IMR-90 (cell line): ENCODE data around the gene TRIP6. TPM values are rescaled to one million over a fixed set of nuclear protein-coding genes. Genes with fewer than 3 reads are reported as not detected.

ENCODE experiments used
- ATAC-seq: fragments of 200-7000 bp; cut with Tn5 transposase; 2 replicates; pipeline ENCODE4 v1.9.1; 2020; ENCODE audit warnings: low read depth, mild to moderate bottlenecking, moderate library complexity
- BruUV-seq: library from RNA; stranded (reverse); fragments of 400-500 nt; replicated peaks from 2 replicates; lab custom pipeline; 2021; lab: Mats Ljungman, UMichigan
- CTCF ChIA-PET: fragments of 300-600 bp; formaldehyde crosslinking; extraction: SDS; loops from one replicate; lab custom pipeline; 2021; ENCODE audit warnings: antibody characterized with exemption; lab: Yijun Ruan, JAX
- POLR2A ChIA-PET: fragments of 300-600 bp; sonication (Branson Sonifier 250); formaldehyde crosslinking; loops from one replicate; lab custom pipeline; 2022; ENCODE audit warnings: antibody characterized with exemption; ENCODE audit not compliant: unreplicated experiment; lab: Charles Lee
- DNase-seq: peaks from one replicate; pipeline ENCODE4 v3.0.0; 2013
- H2AFZ ChIP-seq: replicated peaks from 2 replicates; pipeline ENCODE3; 2013; ENCODE audit warnings: low read length, mild to moderate bottlenecking; ENCODE audit not compliant: poor library complexity
- H2AK5ac ChIP-seq: 2 replicates; pipeline ENCODE4 v1.6.1; 2013; ENCODE audit warnings: low read depth, low read length, inconsistent platforms
- H2AK9ac ChIP-seq: replicated peaks from 2 replicates; pipeline ENCODE3; 2013; ENCODE audit warnings: mild to moderate bottlenecking, low read depth, low read length, moderate library complexity; ENCODE audit not compliant: poor library complexity
- H2BK120ac ChIP-seq: 2 replicates; pipeline ENCODE4 v1.6.1; 2013; ENCODE audit warnings: low read depth, low read length, inconsistent platforms
- H2BK15ac ChIP-seq: 3 replicates; pipeline ENCODE4 v1.6.1; 2013; ENCODE audit warnings: low read depth, low read length, inconsistent platforms
- H2BK20ac ChIP-seq: 2 replicates; pipeline ENCODE4 v1.6.1; 2013; ENCODE audit warnings: low read depth, mild to moderate bottlenecking, inconsistent platforms, low read length, moderate library complexity
- H2BK5ac ChIP-seq: 2 replicates; pipeline ENCODE4 v1.6.1; 2013; ENCODE audit warnings: mild to moderate bottlenecking, low read depth, low read length, inconsistent platforms; ENCODE audit not compliant: poor library complexity, severe bottlenecking
- H3K14ac ChIP-seq: replicated peaks from 2 replicates; pipeline ENCODE4 v1.6.1; 2013; ENCODE audit warnings: low read depth, low read length, inconsistent platforms
- H3K18ac ChIP-seq: 2 replicates; pipeline ENCODE4 v1.6.1; 2013; ENCODE audit warnings: low read depth, low read length, control low read depth
- H3K23ac ChIP-seq: 2 replicates; pipeline ENCODE4 v1.6.1; 2013; ENCODE audit warnings: low read depth, low read length, inconsistent platforms
- H3K27ac ChIP-seq: 2 replicates; pipeline ENCODE4 v1.5.1; 2013; ENCODE audit warnings: mild to moderate bottlenecking, control low read depth, low read length; ENCODE audit not compliant: insufficient read depth
- H3K27me3 ChIP-seq: 2 replicates; pipeline ENCODE4 v1.6.1; 2013; ENCODE audit warnings: low read length; ENCODE audit not compliant: control insufficient read depth, insufficient read depth
- H3K36me3 ChIP-seq: 2 replicates; pipeline ENCODE4 v1.6.1; 2013; ENCODE audit warnings: low read length, mixed read lengths; ENCODE audit not compliant: control insufficient read depth, insufficient read depth
- H3K4ac ChIP-seq: 2 replicates; pipeline ENCODE4 v1.6.1; 2013; ENCODE audit warnings: low read depth, low read length, inconsistent platforms
- H3K4me1 ChIP-seq: 2 replicates; pipeline ENCODE4 v1.6.1; 2013; ENCODE audit warnings: low read length, mixed read lengths; ENCODE audit not compliant: control insufficient read depth, insufficient read depth
- H3K4me2 ChIP-seq: 2 replicates; pipeline ENCODE4 v1.6.1; 2013; ENCODE audit warnings: low read depth, mild to moderate bottlenecking, control low read depth, low read length, moderate library complexity
- H3K4me3 ChIP-seq: 2 replicates; pipeline ENCODE4 v1.5.1; 2013; ENCODE audit warnings: low read depth, mild to moderate bottlenecking, control low read depth, low read length, moderate library complexity; ENCODE audit not compliant: insufficient read depth
- H3K56ac ChIP-seq: 2 replicates; pipeline ENCODE4 v1.6.1; 2013; ENCODE audit warnings: low read length, inconsistent platforms; ENCODE audit not compliant: insufficient read depth; ENCODE audit errors: extremely low read depth
- H3K79me1 ChIP-seq, 2 experiments: 2 replicates each; pipeline ENCODE4 v1.6.1; 2013; ENCODE audit warnings: low read length in 2 of 2, inconsistent platforms in 1 of 2, low read depth in 1 of 2
- H3K9ac ChIP-seq: 2 replicates; pipeline ENCODE4 v1.6.1; 2013; ENCODE audit warnings: low read depth, low read length, control low read depth
- H3K9me1 ChIP-seq: 2 replicates; pipeline ENCODE4 v1.6.1; 2013; ENCODE audit warnings: low read length, inconsistent platforms; ENCODE audit not compliant: insufficient read depth
- H3K9me3 ChIP-seq: 2 replicates; pipeline ENCODE4 v1.6.1; 2013; ENCODE audit warnings: low read length; ENCODE audit not compliant: control insufficient read depth, insufficient read depth
- H4K20me1 ChIP-seq: 2 replicates; pipeline ENCODE4 v1.6.1; 2013; ENCODE audit warnings: low read length, inconsistent platforms; ENCODE audit not compliant: insufficient read depth
- H4K5ac ChIP-seq: 2 replicates; pipeline ENCODE4 v1.6.1; 2013; ENCODE audit warnings: mild to moderate bottlenecking, low read depth, low read length, control low read depth
- H4K8ac ChIP-seq, 2 experiments: 2 replicates each; pipeline ENCODE4 v1.6.1; 2013; ENCODE audit warnings: low read depth in 2 of 2, low read length in 2 of 2, control low read depth in 1 of 2, inconsistent platforms in 1 of 2
- H4K91ac ChIP-seq: 2 replicates; pipeline ENCODE4 v1.6.1; 2013; ENCODE audit warnings: low read depth, low read length, inconsistent platforms; ENCODE audit not compliant: insufficient read depth
- BHLHE40 ChIP-seq: fragments of 150-350 bp; IDR thresholded peaks from 2 replicates; pipeline ENCODE4 v1.6.1; 2016; ENCODE audit warnings: mild to moderate bottlenecking, low read depth, low read length
- CEBPB ChIP-seq: IDR thresholded peaks from 2 replicates; pipeline ENCODE4 v1.6.1; 2012; ENCODE audit warnings: low read depth, low read length, improper control_type of control experiment
- CTCF ChIP-seq: conservative IDR thresholded peaks from 2 replicates; pipeline ENCODE4 v1.5.1; 2012; ENCODE audit warnings: mild to moderate bottlenecking, low read depth, low read length, improper control_type of control experiment
- FOS ChIP-seq: fragments of 150-350 bp; IDR thresholded peaks from 2 replicates; pipeline ENCODE4 v1.6.1; 2016; ENCODE audit warnings: low read depth, low read length
- MAZ ChIP-seq: IDR thresholded peaks from 2 replicates; pipeline ENCODE4 v1.6.1; 2012; ENCODE audit warnings: low read depth, mild to moderate bottlenecking, low read length, improper control_type of control experiment, moderate library complexity, borderline replicate concordance
- MXI1 ChIP-seq: IDR thresholded peaks from 2 replicates; pipeline ENCODE4 v1.6.1; 2012; ENCODE audit warnings: low read depth, mild to moderate bottlenecking, low read length, moderate library complexity, borderline replicate concordance
- NFE2L2 ChIP-seq: fragments of 150-350 bp; IDR thresholded peaks from 2 replicates; pipeline ENCODE4 v1.6.1; 2016; ENCODE audit warnings: low read depth, mild to moderate bottlenecking, low read length
- RAD21 ChIP-seq: IDR thresholded peaks from 2 replicates; pipeline ENCODE4 v1.6.1; 2012; ENCODE audit warnings: low read length, improper control_type of control experiment
- RCOR1 ChIP-seq: IDR thresholded peaks from 2 replicates; pipeline ENCODE4 v1.6.1; 2012; ENCODE audit warnings: mild to moderate bottlenecking, low read length, improper control_type of control experiment; ENCODE audit not compliant: insufficient replicate concordance
- RFX5 ChIP-seq: IDR thresholded peaks from 2 replicates; pipeline ENCODE4 v1.8.0; 2012; ENCODE audit warnings: low read depth, mild to moderate bottlenecking, low read length, moderate library complexity
- SMC3 ChIP-seq: fragments of 150-350 bp; IDR thresholded peaks from 2 replicates; pipeline ENCODE4 v1.6.1; 2016; ENCODE audit warnings: low read depth, mild to moderate bottlenecking, antibody characterized with exemption, low read length, moderate library complexity
- USF2 ChIP-seq: fragments of 150-350 bp; IDR thresholded peaks from 2 replicates; pipeline ENCODE4 v1.6.1; 2017; ENCODE audit warnings: mild to moderate bottlenecking, antibody characterized with exemption, low read length, low read depth
- WGBS, 2 experiments: methylation state at CpG; one replicate each; pipeline versions ENCODE4 v1.1.5 to v1.1.7; 2013; ENCODE audit warnings: missing lambda C conversion rate in 2 of 2; ENCODE audit not compliant: insufficient read length in 1 of 2; ENCODE audit errors: extremely low coverage in 2 of 2; 5-methylcytosine and 5-hydroxymethylcytosine counted together
- dilution Hi-C: fragments of 300-500 bp; cut with HindIII; formaldehyde crosslinking; loops from one replicate; pipeline ENCODE4 v1.14.3; 2018; ENCODE audit warnings: low sequenced_read_pairs; ENCODE audit not compliant: unreplicated experiment
- in situ Hi-C: fragments of 300-500 bp; cut with MboI; formaldehyde crosslinking; loops from 3 replicates; pipeline ENCODE4 v1.14.3; 2019; ENCODE audit warnings: low sequenced_read_pairs, inconsistent platforms, mixed read lengths
- intact Hi-C: fragments of 100-400 bp; cut with micrococcal nuclease; formaldehyde crosslinking; loops from 2 replicates; pipeline ENCODE4 v1.10.0; 2022
- polyA plus RNA-seq, 3 experiments: library from polyadenylated mRNA; depleted of rRNA; stranded (reverse); fragments of >200 nt; gene quantifications; 2 replicates each; pipeline ENCODE4 v1.2.3, GENCODE V29; 2012; ENCODE audit warnings: low replicate concordance in 1 of 3
- total RNA-seq: library from RNA; depleted of rRNA; stranded (reverse); fragments of >200 nt; gene quantifications from 2 replicates; pipeline ENCODE4 v1.2.3, GENCODE V29; 2012

Gene TRIP6
- total and polyA plus RNA-seq, 2 of the 4 experiments (the other 2 are of a cell fraction): 36.4 to 72.3 TPM

GRCh38 chr7:100818825-100819224 lies 48.4 kb upstream of the TRIP6 start:
- CTCF ChIA-PET: no interaction called here
- H3K18ac ChIP-seq: no peak overlapping the region

More at GRCh38 chr7:100818825-100819224, 48.4 kb upstream of the TRIP6 start:
- intact Hi-C loops (no loop called here), in situ Hi-C loops (no loop called here), dilution Hi-C loops (no loop called here)
- BruUV-seq: no TSS peak
- no peak for ATAC-seq
- no peak overlapping the region for H2AFZ ChIP-seq
- WGBS, 2 experiments: no CpG with 5 or more reads among the region's 6 CpGs
- 0 out of 2 replicates have a peak, but pooled peaks cover 2% of the 10 kb centered on the region for H3K9me1 ChIP-seq
- H3K9ac ChIP-seq: no peak overlapping the region
- no peak overlapping the region for H3K23ac ChIP-seq
- no peak overlapping the region for H2AK9ac ChIP-seq
- no peaks in the 10 kb centered on the region for H3K27me3 ChIP-seq
- no peak overlapping the region for H3K14ac ChIP-seq
- no peak overlapping the region for H4K8ac ChIP-seq
- no peak overlapping the region for H3K4ac ChIP-seq
- no peak for DNase-seq
- no peaks in the 10 kb centered on the region for H3K9me3 ChIP-seq
- H2BK120ac ChIP-seq: no peak overlapping the region
- H2BK5ac ChIP-seq: no peak overlapping the region
- H4K5ac ChIP-seq: no peak overlapping the region
- no peak overlapping the region for H3K4me2 ChIP-seq
- TF ChIP-seq RCOR1 (no peak), MXI1 (no peak), FOS (no peak), SMC3 (no peak), MAZ (no peak), CEBPB (no peak), NFE2L2 (no peak), BHLHE40 (no peak), USF2 (no peak), RFX5 (no peak), CTCF (no peak), RAD21 (no peak)
- H3K36me3 ChIP-seq: peaks cover 75% of the 10 kb centered on the region
- H2BK15ac ChIP-seq: no peak overlapping the region
- peaks cover 2% of the 10 kb centered on the region; the same call in 1 of the 2 replicates for H3K4me1 ChIP-seq
- H2BK20ac ChIP-seq: no peak overlapping the region
- no peak overlapping the region for H2AK5ac ChIP-seq
- peaks cover 3% of the 10 kb centered on the region; the same call in 1 of the 2 replicates for H4K20me1 ChIP-seq
- H4K91ac ChIP-seq: no peak overlapping the region
- H3K56ac ChIP-seq: no peak overlapping the region
- peaks cover 0 to 19% of the 10 kb centered on the region in 2 experiments; a peak in 3 of 4 replicates for H3K79me1 ChIP-seq
- no peak overlapping the region for H3K4me3 ChIP-seq
- H3K27ac ChIP-seq: no peak overlapping the region
- POLR2A ChIA-PET: interaction anchor here (0.6 kb wide), 1 partner anchor 106 kb away, joined by 5 read pairs; no protein-coding TSS in a partner anchor
